GM12891 (cell line): ENCODE results near the gene PLXNC1.

Experiments
- POLR2A ChIP-seq: IDR thresholded peaks from 2 replicates; pipeline ENCODE4 v1.6.1; 2011; ENCODE audit warnings: low read depth, low read length, control low read depth
- SPI1 ChIP-seq: IDR thresholded peaks from 2 replicates; pipeline ENCODE4 v1.6.1; 2011; ENCODE audit warnings: low read depth, low read length, control low read depth

DNA sequence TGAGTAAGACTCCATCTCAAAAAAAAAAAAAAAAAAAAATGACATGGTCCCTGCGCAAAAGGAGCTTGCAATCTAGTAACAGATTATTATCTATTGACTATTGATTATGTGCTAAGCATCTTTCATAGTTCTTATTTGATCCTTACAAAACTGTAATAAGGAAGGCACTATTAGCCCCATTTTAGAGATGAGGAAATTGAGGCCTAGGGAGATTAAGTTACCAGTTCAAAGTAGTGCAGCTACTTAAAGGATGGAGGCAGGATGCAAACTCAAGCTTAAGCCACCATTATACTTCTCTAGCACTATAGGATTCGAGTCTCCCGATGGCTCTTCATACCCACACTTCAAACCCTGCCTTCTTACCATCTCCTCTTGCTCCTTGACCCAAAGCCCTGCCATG, 31.3 kb downstream of the PLXNC1 start:
- TF ChIP-seq SPI1 = no peak
- no peak for TF ChIP-seq POLR2A
